Fibroblast of lung (primary cell): ENCODE measurements around the gene STOML2. TPM values are rescaled to one million over a fixed set of nuclear protein-coding genes. Genes with fewer than 3 reads are reported as not detected.

ENCODE experiments used
- DNase-seq, 2 donors: peaks; one replicate each; pipeline versions ENCODE4 v3.0.0 to v3.0.0-alpha.2; 2010; ENCODE audit warnings: low read depth in 2 of 2
- H2AFZ ChIP-seq: 2 replicates; pipeline ENCODE4 v1.5.1; 2012; ENCODE audit warnings: low read length, control low read depth, inconsistent platforms
- H3K27ac ChIP-seq: 2 replicates; pipeline ENCODE4 v1.5.1; 2011; ENCODE audit warnings: low read length, control low read depth; ENCODE audit not compliant: insufficient read depth
- H3K27me3 ChIP-seq: 2 replicates; pipeline ENCODE4 v1.5.1; 2011; ENCODE audit warnings: mild to moderate bottlenecking, low read length; ENCODE audit not compliant: control insufficient read depth, insufficient read depth
- H3K36me3 ChIP-seq: 2 replicates; pipeline ENCODE4 v1.5.1; 2011; ENCODE audit warnings: low read length; ENCODE audit not compliant: control insufficient read depth, insufficient read depth
- H3K4me1 ChIP-seq: 2 replicates; pipeline ENCODE4 v1.5.1; 2011; ENCODE audit warnings: low read length; ENCODE audit not compliant: control insufficient read depth, insufficient read depth; ENCODE audit errors: extremely low read depth
- H3K4me2 ChIP-seq: 2 replicates; pipeline ENCODE4 v1.5.1; 2011; ENCODE audit warnings: low read length, control low read depth; ENCODE audit not compliant: insufficient read depth; ENCODE audit errors: extremely low read depth
- H3K4me3 ChIP-seq, 4 experiments: fragments of 200-600 bp in 1 of 4; sonication (generic) in 1 of 4; replicated peaks in 1 of 4; 2 replicates each; pipeline ENCODE4 v1.5.1; 2011 to 2016; ENCODE audit warnings: low read length in 4 of 4, low read depth in 3 of 4, mild to moderate bottlenecking in 3 of 4, control low read depth in 2 of 4, inconsistent platforms in 1 of 4, mixed read lengths in 1 of 4; ENCODE audit not compliant: insufficient read depth in 1 of 4; ENCODE audit errors: control extremely low read depth in 1 of 4
- H3K79me2 ChIP-seq: 2 replicates; pipeline ENCODE4 v1.5.1; 2012; ENCODE audit warnings: mild to moderate bottlenecking, low read length, inconsistent platforms; ENCODE audit not compliant: control insufficient read depth, insufficient read depth
- H3K9ac ChIP-seq: 2 replicates; pipeline ENCODE4 v1.5.1; 2011; ENCODE audit warnings: mild to moderate bottlenecking, low read length, control low read depth; ENCODE audit not compliant: insufficient read depth
- H3K9me3 ChIP-seq: 2 replicates; pipeline ENCODE4 v1.5.1; 2012; ENCODE audit warnings: low read depth, low read length; ENCODE audit not compliant: control insufficient read depth, insufficient read depth
- H4K20me1 ChIP-seq: 2 replicates; pipeline ENCODE4 v1.5.1; 2011; ENCODE audit warnings: low read length; ENCODE audit not compliant: control insufficient read depth, insufficient read depth; ENCODE audit errors: extremely low read depth
- CTCF ChIP-seq, 2 donors: IDR thresholded peaks in 1 of 2; conservative IDR thresholded peaks in 1 of 2; 1 replicate in 1 of 2; 2 replicates in 1 of 2; pipeline ENCODE4 v1.5.1; 2011 to 2012; ENCODE audit warnings: low read length in 2 of 2, control low read depth in 1 of 2, inconsistent platforms in 1 of 2, low read depth in 1 of 2, mild to moderate bottlenecking in 1 of 2
- EZH2 ChIP-seq: IDR thresholded peaks from 2 replicates; pipeline ENCODE4 v1.5.1; 2012; ENCODE audit warnings: low read length, control low read depth, mild to moderate bottlenecking; ENCODE audit errors: missing control alignments
- polyA plus RNA-seq, 2 donors: library from polyadenylated mRNA; depleted of rRNA in 1 of 2; stranded (reverse) in 1 of 2; unstranded in 1 of 2; fragments of >200 nt; gene quantifications; 2 replicates each; pipeline ENCODE4 v1.2.1, GENCODE V29; 2011 to 2012; ENCODE audit warnings: missing spikeins in 1 of 2
- total RNA-seq: library from RNA; depleted of rRNA; stranded (reverse); fragments of >200 nt; gene quantifications from 2 replicates; pipeline ENCODE4 v1.2.1, GENCODE V29; 2014

The STOML2 gene
- total and polyA plus RNA-seq, 2 donors (not counting 1 experiment from before 2014, with no cell fraction given) = 94.0 to 170 TPM

- Histone ChIP-seq H3K4me1 (peaks cover 26% of the 10 kb centered on the region), H4K20me1 (no peaks in the 10 kb centered on the region), H3K4me3 (peak overlapping the region; percentile 70 to 93 (median 82)), H3K9ac (peak overlapping the region; percentile 69), H3K27me3 (no peaks in the 10 kb centered on the region), H3K4me2 (peak overlapping the region; percentile 100), H3K36me3 (no peaks in the 10 kb centered on the region), H3K9me3 (no peaks in the 10 kb centered on the region), H2AFZ (peak overlapping the region; percentile 25), H3K27ac (peak overlapping the region; percentile 94), H3K79me2 (peaks cover 32% of the 10 kb centered on the region)
- no peak for TF ChIP-seq EZH2
- no peak for TF ChIP-seq CTCF (conservative IDR thresholded peaks at IDR 0.05 in 1 of 2, IDR thresholded peaks at IDR 0.05 in 1 of 2; ENCODE audit: low read depth in 1 of 2, low read length in 2 of 2)
- peak; percentile 94 to 98 for DNase-seq
These were observed 11.3 kb upstream of the STOML2 start for GRCh38 chr9:35114113-35114839.

- TF ChIP-seq EZH2 (no peak), CTCF (conservative IDR thresholded peaks at IDR 0.05 in 1 of 2, IDR thresholded peaks at IDR 0.05 in 1 of 2; ENCODE audit: low read depth in 1 of 2, low read length in 2 of 2) (no peak)
These were observed 9.5 kb upstream of the STOML2 start for GRCh38 chr9:35112257-35113020.

More at GRCh38 chr9:35112257-35113020, 9.5 kb upstream of the STOML2 start:
- Histone ChIP-seq H3K9ac (peak overlapping the region; percentile 58), H3K27me3 (no peaks in the 10 kb centered on the region), H4K20me1 (no peaks in the 10 kb centered on the region), H3K9me3 (no peaks in the 10 kb centered on the region), H3K36me3 (no peaks in the 10 kb centered on the region), H2AFZ (no peak overlapping the region), H3K27ac (peak overlapping the region; percentile 93), H3K4me3 (peak overlapping the region; percentile 20 to 67 (median 50)), H3K4me1 (peaks cover 26% of the 10 kb centered on the region), H3K79me2 (peaks cover 36% of the 10 kb centered on the region), H3K4me2 (peak overlapping the region; percentile 94)
- peak; percentile 75 for DNase-seq
